Cardiac septum (tissue), 1 donor: Measurements from ENCODE around the gene MAB21L4. TPM values are rescaled to one million over a fixed set of nuclear protein-coding genes. Genes with fewer than 3 reads are reported as not detected.
A peak's percentile ranks its signal among the peaks of the same experiment; 100 is the strongest.

Experiments used
- DNase-seq: peaks from one replicate; pipeline ENCODE4 v3.0.0-alpha.2; 2020; ENCODE audit warnings: low spot score
- intact Hi-C: fragments of 100-400 bp; cut with DNase I; formaldehyde crosslinking; loops from one replicate; pipeline ENCODE4 v1.14.0; 2022
- long read RNA-seq: library from polyadenylated mRNA; unstranded; transcript quantifications from one replicate; pipeline ENCODE4 v2.0.0, GENCODE V29; 2021
- total RNA-seq: library from RNA; stranded (reverse); fragmentation: NEBNext Ultra II Directional; extraction: Animal tissue kit (Norgen Biotek cat#: 25700); gene quantifications from one replicate; pipeline ENCODE4 v1.2.1, GENCODE V29; 2021
- donor health status: DM: no; HTN: no; CAD: no.

MAB21L4 gene
- total RNA-seq, result not detected
- long read RNA-seq, result 0 reads

GRCh38 chr2:240895656-240896388, at the start of gene MAB21L4:
Gene MAB21L4 (minus strand): TSS chr2:240896156. CDS start chr2:240895997, 159 bp downstream.
- DNase-seq, result no peak
- intact Hi-C loops, result no loop called here

GRCh38 chr2:240936106-240936505, 40.1 kb upstream of the MAB21L4 start:
- intact Hi-C loops, result no loop called here
- DNase-seq, result peak; percentile 68

GRCh38 chr2:240935103-240935876, 39.3 kb upstream of the MAB21L4 start:
- peak; percentile 69 for DNase-seq
- intact Hi-C loops, result no loop called here

GRCh38 chr2:240934701-240935102, 38.7 kb upstream of the MAB21L4 start:
- intact Hi-C loops, result no loop called here
- peak; percentile 38 for DNase-seq

- intact Hi-C loops, result no loop called here
- peak; percentile 67 for DNase-seq
Measured at GRCh38 chr2:240933966-240934700, 38.2 kb upstream of the MAB21L4 start.

GRCh38 chr2:240933048-240933965, 37.4 kb upstream of the MAB21L4 start:
- peak; percentile 66 for DNase-seq
- intact Hi-C loops, result no loop called here

GRCh38 chr2:240932724-240933047, 36.7 kb upstream of the MAB21L4 start:
- peak; percentile 71 for DNase-seq
- intact Hi-C loops, result no loop called here

- intact Hi-C loops, result no loop called here
- DNase-seq, result peak; percentile 33
Measured at GRCh38 chr2:240932001-240932723, 36.2 kb upstream of the MAB21L4 start.

GRCh38 chr2:240931319-240931949, 35.5 kb upstream of the MAB21L4 start:
- peak; percentile 47 for DNase-seq
- intact Hi-C loops, result no loop called here

- intact Hi-C loops, result no loop called here
- DNase-seq, result peak; percentile 36
Measured at GRCh38 chr2:240930631-240931318, 34.8 kb upstream of the MAB21L4 start.

- DNase-seq, result peak; percentile 71
Measured at GRCh38 chr2:240930096-240930630, 34.2 kb upstream of the MAB21L4 start.

GRCh38 chr2:240929364-240930095, 33.6 kb upstream of the MAB21L4 start:
- peak; percentile 65 for DNase-seq
- intact Hi-C loops, result no loop called here

More at GRCh38 chr2:240930096-240930630, 34.2 kb upstream of the MAB21L4 start:
- intact Hi-C loops, result no loop called here

GRCh38 chr2:240928476-240929363, 32.8 kb upstream of the MAB21L4 start:
- peak; percentile 63 for DNase-seq
- intact Hi-C loops, result no loop called here

- DNase-seq, result no peak
- intact Hi-C loops, result no loop called here
Measured at GRCh38 chr2:240927390-240927781, 31.4 kb upstream of the MAB21L4 start.

- intact Hi-C loops, result no loop called here
- DNase-seq, result peak; percentile 72
Measured at GRCh38 chr2:240926516-240927389, 30.8 kb upstream of the MAB21L4 start.
